Measurements from ENCODE around the gene NPFFR1.
"Not testable (repeated sequence)": the region's sequence is repeated elsewhere in the genome, so short reads cannot be mapped to it uniquely, and the experiment has no call there.

NPFFR1 gene

DNA sequence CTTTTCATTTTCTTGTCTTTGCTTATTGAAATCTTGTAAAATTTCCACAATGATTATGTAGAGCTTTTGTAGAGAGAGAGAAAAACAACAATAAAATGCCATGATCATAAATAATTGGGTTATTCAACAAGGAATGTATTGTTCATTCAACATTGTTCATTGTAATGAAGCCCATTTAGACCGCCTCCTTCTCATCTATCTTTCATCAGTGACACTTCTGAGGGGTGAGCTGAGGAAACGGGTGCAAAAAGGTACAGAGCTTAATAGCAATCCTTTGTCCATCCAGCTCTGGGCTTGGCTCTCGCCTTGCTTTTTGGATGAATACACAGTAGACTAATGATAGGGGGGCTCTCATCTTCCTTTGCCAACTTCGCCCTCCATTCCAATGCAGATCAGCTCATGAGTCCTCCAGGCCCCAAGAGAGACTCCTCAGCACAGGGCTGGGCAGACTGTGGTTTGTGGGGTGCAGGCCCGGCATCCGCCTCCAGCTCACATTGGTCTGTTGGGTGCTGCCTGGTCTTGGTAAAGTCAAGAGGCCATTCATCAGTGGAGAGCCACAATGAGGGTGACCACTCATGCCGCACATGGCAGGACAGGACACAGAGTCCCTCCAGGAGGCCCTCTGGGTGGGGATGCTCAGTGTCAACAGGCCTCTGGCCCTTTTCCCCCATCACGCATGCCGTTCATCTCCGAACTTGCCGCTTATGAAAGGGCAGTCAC, 32.7 kb downstream of the NPFFR1 start:
- TF ChIP-seq, protein P1, sequence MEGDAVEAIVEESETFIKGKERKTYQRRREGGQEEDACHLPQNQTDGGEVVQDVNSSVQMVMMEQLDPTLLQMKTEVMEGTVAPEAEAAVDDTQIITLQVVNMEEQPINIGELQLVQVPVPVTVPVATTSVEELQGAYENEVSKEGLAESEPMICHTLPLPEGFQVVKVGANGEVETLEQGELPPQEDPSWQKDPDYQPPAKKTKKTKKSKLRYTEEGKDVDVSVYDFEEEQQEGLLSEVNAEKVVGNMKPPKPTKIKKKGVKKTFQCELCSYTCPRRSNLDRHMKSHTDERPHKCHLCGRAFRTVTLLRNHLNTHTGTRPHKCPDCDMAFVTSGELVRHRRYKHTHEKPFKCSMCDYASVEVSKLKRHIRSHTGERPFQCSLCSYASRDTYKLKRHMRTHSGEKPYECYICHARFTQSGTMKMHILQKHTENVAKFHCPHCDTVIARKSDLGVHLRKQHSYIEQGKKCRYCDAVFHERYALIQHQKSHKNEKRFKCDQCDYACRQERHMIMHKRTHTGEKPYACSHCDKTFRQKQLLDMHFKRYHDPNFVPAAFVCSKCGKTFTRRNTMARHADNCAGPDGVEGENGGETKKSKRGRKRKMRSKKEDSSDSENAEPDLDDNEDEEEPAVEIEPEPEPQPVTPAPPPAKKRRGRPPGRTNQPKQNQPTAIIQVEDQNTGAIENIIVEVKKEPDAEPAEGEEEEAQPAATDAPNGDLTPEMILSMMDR (IDR thresholded peaks at IDR 0.05; ENCODE audit: unreplicated experiment in 3 of 3): no peak
- H3K27ac Mint-ChIP-seq: no peak overlapping the region

DNA sequence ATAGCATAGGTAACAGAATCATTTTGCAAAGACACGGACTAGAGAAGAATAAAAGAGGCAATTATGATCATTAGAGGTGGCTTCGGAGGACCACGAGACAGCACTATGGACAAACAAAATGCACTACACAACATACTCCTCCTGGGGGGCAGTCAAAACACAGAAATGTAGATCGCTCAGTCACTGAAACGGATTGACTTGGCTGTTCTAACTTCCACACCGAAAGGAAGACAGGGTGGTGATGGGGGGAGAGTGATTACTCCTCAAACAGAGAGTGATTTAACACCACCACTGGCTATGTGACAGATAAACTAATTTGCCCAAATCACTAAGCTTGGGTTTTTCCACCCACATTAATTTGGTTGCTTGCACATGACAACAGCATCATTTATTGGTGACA, 36.4 kb downstream of the NPFFR1 start:
- no peak overlapping the region for H3K27ac Mint-ChIP-seq
- no peaks in the 10 kb centered on the region for H3K4me1 Mint-ChIP-seq
- H3K27me3 Mint-ChIP-seq (ENCODE audit: low read depth): peaks cover 22% of the 10 kb centered on the region
- H3K9me3 Mint-ChIP-seq: no peaks in the 10 kb centered on the region
- H3K4me3 Mint-ChIP-seq: no peak overlapping the region
- TF ChIP-seq, protein P1 (IDR thresholded peaks at IDR 0.05; ENCODE audit: unreplicated experiment in 3 of 3): no peak
- H3K36me3 Mint-ChIP-seq (ENCODE audit: low read depth): no peaks in the 10 kb centered on the region

More for the DNA sequence above, 32.7 kb downstream of the NPFFR1 start:
- H3K36me3 Mint-ChIP-seq (ENCODE audit: low read depth): no peaks in the 10 kb centered on the region
- H3K27me3 Mint-ChIP-seq (ENCODE audit: low read depth): peaks cover 21% of the 10 kb centered on the region
- H3K4me1 Mint-ChIP-seq: no peaks in the 10 kb centered on the region
- H3K9me3 Mint-ChIP-seq: no peaks in the 10 kb centered on the region
- H3K4me3 Mint-ChIP-seq: no peak overlapping the region

DNA sequence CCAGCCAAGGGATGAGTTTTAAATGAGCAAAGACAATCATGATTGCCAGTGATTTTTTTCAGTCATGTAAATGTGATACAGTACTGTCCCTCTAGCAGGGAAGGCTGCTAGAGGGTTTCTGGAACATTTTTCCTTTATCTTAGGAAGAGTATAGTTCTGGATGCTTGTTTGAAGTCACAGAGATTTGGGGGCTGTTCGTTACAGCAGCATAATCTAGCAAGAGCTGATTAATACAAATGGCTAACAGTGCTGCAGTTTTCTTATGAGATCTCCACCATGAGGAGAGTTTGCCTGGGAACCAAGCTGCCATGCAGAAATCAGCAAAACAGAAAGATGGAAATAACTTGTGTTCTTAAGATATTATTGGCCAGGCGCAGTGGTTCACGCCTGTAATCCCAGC, 42.7 kb downstream of the NPFFR1 start:
- peaks cover 8% of the 10 kb centered on the region for H3K27me3 Mint-ChIP-seq (ENCODE audit: low read depth)
- H3K4me3 Mint-ChIP-seq: no peak overlapping the region
- H3K9me3 Mint-ChIP-seq: peaks cover 19% of the 10 kb centered on the region
- no peak overlapping the region for H3K27ac Mint-ChIP-seq
- peaks cover 4% of the 10 kb centered on the region for H3K4me1 Mint-ChIP-seq
- H3K36me3 Mint-ChIP-seq (ENCODE audit: low read depth): peaks cover 15% of the 10 kb centered on the region
- TF ChIP-seq, protein P1 (IDR thresholded peaks at IDR 0.05; ENCODE audit: unreplicated experiment in 3 of 3): no peak

DNA sequence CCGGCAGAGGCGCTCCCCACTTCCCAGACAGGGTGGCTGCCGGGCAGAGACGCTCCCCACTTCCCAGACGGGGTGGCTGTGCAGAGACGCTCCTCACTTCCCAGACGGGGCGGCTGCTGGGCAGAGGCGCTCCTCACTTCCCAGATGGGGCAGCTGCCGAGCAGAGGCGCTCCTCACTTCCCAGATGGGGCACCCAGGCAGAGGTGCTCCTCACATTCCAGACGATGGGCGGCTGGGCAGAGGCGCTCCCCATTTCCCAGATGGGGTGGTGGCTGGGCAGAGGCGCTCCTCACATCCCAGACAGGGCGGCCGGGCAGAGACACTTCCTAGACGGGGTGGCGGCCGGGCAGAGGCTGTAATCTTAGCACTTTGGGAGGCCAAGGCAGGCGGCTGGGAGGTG, 43.8 kb downstream of the NPFFR1 start:
- peaks cover 15% of the 10 kb centered on the region for H3K36me3 Mint-ChIP-seq (ENCODE audit: low read depth)
- peaks cover 19% of the 10 kb centered on the region for H3K9me3 Mint-ChIP-seq
- H3K27me3 Mint-ChIP-seq (ENCODE audit: low read depth); H3K27ac Mint-ChIP-seq; H3K4me1 Mint-ChIP-seq; H3K4me3 Mint-ChIP-seq: not testable (repeated sequence)

DNA sequence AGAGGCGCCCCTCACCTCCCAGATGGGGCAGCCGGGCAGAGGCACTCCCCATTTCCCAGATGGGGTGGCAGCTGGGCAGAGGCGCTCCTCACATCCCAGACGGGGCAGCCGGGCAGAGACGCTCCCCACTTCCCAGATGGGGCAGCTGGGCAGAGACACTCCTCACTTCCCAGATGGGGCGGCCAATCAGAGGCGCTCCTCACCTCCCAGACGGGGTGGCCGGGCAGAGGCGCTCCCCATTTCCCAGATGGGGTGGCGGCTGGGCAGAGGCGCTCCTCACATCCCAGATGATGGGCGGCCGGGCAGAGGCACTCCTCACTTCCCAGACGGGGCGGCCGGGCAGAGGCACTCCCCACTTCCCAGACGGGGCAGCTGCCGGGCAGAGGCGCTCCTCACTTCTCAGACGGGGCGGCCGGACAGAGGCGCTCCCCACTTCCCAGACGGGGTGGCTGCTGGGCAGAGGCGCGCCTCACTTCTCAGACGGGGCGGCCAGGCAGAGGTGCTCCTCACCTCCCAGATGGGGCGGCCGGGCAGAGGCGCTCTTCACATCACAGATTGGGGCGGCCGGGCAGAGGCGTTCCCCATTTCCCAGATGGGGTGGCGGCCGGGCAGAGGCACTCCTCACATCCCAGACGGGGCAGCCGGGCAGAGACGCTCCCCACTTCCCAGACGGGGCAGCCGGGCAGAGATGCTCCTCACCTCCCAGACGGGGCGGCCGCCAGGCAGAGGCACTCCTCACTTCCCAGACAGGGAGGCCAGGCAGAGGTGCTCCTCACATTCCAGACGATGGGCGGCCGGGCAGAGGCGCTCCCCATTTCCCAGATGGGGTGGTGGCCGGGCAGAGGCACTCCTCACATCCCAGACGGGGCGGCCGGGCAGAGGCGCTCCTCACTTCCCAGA, 44.5 kb downstream of the NPFFR1 start:
- H3K27me3 Mint-ChIP-seq (ENCODE audit: low read depth); H3K27ac Mint-ChIP-seq; H3K4me1 Mint-ChIP-seq; H3K4me3 Mint-ChIP-seq: not testable (repeated sequence)
- Mint-ChIP-seq H3K9me3 (peaks cover 19% of the 10 kb centered on the region), H3K36me3 (ENCODE audit: low read depth) (peaks cover 15% of the 10 kb centered on the region)

DNA sequence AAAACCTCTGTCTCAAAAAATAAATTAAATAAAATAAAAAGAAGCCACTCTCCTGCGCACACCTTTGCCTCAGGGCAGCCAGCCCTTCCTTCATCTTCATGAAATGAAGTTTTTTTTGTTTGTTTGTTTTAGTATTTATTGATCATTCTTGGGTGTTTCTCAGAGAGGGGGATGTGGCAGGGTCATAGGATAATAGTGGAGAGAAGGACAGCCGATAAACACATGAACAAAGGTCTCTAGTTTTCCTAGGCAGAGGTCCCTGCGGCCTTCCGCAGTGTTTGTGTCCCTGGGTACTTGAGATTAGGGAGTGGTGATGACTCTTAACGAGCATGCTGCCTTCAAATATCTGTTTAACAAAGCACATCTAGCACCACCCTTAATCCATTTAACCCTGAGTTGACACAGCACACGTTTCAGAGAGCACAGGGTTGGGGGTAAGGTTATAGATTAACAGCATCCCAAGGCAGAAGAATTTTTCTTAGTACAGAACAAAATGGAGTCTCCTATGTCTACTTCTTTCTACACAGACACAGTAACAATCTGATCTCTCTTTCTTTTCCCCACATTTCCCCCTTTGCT, 45.8 kb downstream of the NPFFR1 start:
- not testable (repeated sequence) for H3K27me3 Mint-ChIP-seq (ENCODE audit: low read depth); H3K27ac Mint-ChIP-seq
- Mint-ChIP-seq H3K4me3 (peak overlapping the region in 1 of 3 experiments; percentile 9), H3K9me3 (peaks cover 19% of the 10 kb centered on the region), H3K4me1 (peaks cover 15% of the 10 kb centered on the region), H3K36me3 (ENCODE audit: low read depth) (peaks cover 15% of the 10 kb centered on the region)

DNA sequence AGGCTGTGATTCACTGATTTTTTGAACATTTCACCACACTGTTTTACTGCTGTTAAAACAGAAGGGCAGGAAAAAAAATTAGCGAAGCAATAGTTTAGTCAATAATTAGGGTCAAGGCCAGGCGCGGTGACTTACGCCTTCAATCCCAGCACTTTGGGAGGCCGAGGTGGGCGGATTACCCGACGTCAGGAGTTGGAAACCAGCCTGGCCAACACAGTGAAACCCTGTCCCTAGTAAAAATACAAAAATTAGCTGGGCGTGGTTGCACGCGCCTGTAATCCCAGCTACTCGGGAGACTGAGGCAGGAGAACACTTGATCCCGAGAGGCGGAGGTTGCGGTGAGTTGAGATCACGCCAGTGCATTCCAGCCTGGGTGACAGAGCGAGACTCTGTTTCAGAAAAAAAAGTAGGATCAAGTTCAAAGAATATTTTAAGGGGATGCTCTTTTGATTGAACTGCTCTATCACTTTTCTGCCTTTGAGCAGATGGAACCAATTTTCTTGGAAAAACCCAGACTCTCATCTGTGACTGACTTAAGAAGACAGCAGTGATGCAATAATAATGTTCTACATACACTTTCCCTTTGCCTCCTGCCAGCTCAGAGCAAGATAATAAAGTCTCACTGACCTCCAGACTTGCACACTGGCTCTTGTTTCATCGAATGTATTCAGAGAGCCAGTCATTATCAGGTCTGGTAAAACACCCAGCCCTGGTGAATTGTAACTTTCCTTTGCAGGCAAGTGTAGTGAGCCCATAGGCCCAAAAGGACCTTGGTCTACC, 48.9 kb downstream of the NPFFR1 start:
- peak overlapping the region; percentile 57 to 78 (median 70) for H3K4me3 Mint-ChIP-seq
- no peaks in the 10 kb centered on the region for H3K27me3 Mint-ChIP-seq (ENCODE audit: low read depth)
- TF ChIP-seq, protein P1 (IDR thresholded peaks at IDR 0.05; ENCODE audit: unreplicated experiment in 3 of 3): no peak
- peak overlapping the region; percentile 2 to 14 (median 3) for H3K27ac Mint-ChIP-seq
- H3K9me3 Mint-ChIP-seq: peaks cover 9% of the 10 kb centered on the region
- H3K4me1 Mint-ChIP-seq: peaks cover 21% of the 10 kb centered on the region
- peaks cover 10% of the 10 kb centered on the region for H3K36me3 Mint-ChIP-seq (ENCODE audit: low read depth)

Data from nephron (organoid).